GM21619 (cell line): Measurements from ENCODE around the gene NKAIN2.
A peak's percentile ranks its signal among the peaks of the same experiment; 100 is the strongest.
"Not testable (repeated sequence)": the region's sequence is repeated elsewhere in the genome, so short reads cannot be mapped to it uniquely, and the experiment has no call there.

ENCODE experiments used
- ATAC-seq: cut with Tn5 transposase; IDR thresholded peaks from one replicate; pipeline ENCODE4 v1.9.1; 2021; ENCODE audit not compliant: unreplicated experiment

Gene NKAIN2

GRCh38 chr6:124022051-124022450 is 218.4 kb downstream of the NKAIN2 start:
- not testable (repeated sequence) for ATAC-seq

GRCh38 chr6:124022641-124023040 is 219.0 kb downstream of the NKAIN2 start:
- ATAC-seq: no peak

- ATAC-seq: no peak
Observed at GRCh38 chr6:124026694-124027093, 223.0 kb downstream of the NKAIN2 start.

GRCh38 chr6:124027392-124027791 is 223.7 kb downstream of the NKAIN2 start:
- no peak for ATAC-seq

DNA sequence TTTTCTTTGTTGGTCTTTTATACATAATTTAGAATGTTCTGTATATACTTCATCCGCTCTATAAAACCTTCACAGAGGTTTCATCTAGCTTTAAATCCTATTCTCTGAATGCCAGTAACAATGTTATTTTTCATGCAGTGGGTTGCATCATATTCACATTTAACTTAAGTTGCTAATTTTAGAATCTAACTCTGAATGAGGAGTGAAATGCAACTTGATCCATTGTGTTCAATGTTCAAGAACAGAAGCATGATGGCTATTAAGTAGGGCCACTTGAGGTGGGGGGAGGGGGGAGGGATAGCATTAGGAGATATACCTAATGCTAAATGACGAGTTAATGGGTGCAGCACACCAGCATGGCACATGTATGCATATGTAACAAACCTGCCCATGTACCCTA is 224.5 kb downstream of the NKAIN2 start:
- ATAC-seq: no peak

DNA sequence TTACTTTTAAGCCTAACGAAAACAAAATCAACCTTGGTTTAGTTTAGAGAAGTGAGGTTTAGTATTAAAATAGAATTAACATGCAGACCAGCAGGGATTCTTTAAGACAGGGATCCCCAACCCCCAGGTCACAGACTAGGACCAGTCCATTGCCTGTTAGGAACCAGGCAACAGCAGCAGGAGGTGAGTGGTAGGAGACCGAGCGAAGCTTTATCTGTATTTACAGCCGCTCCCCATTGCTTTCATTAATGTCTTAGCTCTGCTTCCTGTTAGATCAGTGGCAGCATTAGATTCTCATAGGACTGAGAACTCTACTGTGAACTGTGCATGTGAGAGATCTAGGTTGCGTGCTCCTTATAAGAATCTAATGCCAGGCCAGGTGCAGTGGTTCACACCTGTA is 225.9 kb downstream of the NKAIN2 start:
- no peak for ATAC-seq

DNA sequence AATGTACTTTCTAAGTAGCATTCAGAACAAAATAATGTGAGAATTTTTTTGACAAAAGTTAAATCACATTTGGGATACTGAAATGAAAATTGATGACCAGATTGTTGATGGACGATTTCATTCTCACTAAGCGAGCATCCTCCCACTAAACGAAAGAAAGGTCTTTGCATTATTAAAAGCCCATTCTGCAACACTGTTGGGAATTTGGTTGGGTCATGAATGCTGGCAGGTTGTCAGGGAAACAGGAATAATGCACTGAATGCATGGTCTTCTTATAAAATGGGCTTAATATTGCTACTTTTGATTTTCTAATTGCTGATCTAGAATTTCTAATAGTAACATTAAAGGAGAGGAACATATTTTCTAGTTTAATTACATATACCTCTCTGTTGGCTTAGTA is 229.8 kb downstream of the NKAIN2 start:
- no peak for ATAC-seq

DNA sequence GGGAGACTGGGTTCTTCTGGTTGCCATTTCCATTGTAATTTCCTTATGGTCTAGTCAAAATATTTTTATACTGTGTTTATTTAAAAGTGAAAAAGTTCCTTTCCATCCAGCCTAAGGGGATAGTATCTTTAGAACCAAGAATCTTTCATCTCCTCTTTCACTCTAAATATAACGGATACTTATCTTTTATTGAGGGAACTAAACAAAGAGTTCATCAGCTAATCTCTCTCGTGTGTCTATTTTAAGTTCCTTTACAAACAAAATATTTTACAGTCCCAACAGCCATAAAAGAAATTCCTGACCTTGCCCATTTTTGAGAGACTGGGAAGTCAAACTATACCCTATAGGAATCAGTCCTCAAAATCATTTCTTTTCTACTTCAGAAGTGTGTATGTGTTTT is 232.7 kb downstream of the NKAIN2 start:
- no peak for ATAC-seq

GRCh38 chr6:124040655-124041054 is 237.0 kb downstream of the NKAIN2 start:
- ATAC-seq: peak; percentile 91

DNA sequence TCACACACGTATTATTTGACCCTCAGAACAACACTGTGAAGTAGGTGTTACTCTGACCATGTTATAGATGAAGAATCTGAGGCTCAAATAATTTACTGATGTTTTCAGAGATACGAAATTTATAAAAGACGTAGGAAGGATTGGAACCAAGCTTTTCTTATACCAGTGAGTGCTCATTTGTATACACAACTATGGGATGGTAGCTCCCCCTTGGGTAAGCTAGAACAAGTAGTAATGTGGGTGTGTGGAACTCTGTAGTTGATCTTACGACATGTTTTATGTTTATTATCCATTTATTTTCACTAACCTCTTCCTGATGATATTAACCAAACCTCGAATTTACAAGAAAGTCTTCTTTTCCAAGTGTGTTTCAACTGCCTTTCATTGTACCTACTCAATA is 248.5 kb downstream of the NKAIN2 start:
- no peak for ATAC-seq

DNA sequence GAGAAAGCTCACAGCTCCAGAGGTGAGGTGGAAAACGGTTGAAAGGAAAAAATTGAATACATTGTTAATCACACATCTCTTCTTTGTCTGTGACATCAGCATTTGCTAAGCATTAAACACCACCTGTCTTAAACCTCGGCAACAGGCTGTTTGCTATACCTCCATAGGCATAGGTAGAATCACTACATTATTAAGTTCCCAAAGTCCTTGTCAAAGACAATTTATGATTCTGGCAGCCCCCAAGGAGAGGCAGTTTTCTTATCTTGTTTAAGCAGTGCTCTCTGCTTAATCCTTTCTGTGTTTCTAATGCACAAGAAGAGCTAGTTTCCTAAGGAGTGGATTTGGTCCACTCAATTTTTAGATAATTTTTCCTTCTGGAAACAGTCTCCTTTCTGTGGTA is 249.7 kb downstream of the NKAIN2 start:
- ATAC-seq: no peak

GRCh38 chr6:124054034-124054433 is 250.4 kb downstream of the NKAIN2 start:
- no peak for ATAC-seq

DNA sequence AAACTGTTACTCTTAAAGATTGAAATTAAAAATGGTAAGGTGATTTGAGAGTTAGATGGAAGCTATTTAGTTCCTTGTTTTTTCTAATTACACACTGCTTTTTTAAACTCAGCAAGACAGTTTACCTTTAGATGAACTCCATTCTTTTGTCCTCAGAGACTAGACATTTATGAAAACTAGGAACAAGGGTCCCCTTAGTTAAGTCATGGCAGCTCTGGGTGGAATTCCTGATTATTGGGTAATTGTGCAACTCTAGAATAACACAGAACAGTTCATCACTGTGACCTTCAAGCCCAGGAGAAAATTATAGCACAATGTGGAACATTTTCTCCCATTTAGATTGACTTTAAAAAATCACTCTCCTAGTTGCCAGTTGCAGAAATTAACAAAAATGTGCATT is 251.7 kb downstream of the NKAIN2 start:
- no peak for ATAC-seq

DNA sequence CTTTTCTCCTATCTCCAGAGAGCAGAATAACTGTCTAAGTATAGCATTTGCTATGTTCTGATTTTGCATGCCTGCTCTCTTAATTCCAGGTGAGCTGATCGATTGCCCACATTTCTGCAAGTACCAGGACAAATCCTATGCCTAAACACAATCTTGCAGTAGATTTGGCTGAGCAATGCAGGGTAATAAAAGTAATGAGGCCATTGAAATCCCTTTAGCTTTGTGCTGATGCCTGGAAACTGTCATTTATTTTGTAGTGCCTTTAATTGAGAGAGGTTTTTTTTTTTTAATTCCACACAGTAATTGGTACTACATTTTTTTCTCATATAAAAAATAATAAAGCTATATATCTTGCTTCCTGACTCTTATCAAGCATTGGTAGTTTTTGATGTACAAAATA is 252.3 kb downstream of the NKAIN2 start:
- no peak for ATAC-seq

GRCh38 chr6:124056407-124057334 is 253.0 kb downstream of the NKAIN2 start:
- ATAC-seq: no peak

- ATAC-seq: no peak
Observed at GRCh38 chr6:124057461-124057860, 253.8 kb downstream of the NKAIN2 start.

GRCh38 chr6:124064317-124065113 is 260.9 kb downstream of the NKAIN2 start:
- no peak for ATAC-seq

DNA sequence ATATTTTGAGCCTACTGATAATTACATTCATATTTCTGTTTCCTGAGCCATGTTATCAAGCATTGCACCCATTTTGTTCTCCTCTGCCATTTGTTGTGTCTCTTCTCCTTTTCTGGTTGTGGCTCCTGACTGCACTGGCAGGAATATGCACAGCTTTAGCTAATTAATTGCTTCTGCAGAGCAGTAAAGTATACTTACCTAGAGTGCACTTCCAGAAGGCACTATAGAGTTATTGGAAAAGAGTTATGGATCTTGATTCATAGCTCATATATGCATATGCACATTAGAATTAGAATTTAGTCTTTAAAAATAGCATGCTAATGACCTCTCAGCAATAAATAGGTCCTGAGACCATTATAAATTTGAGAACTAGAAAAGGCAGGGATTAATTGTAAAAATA is 262.6 kb downstream of the NKAIN2 start:
- no peak for ATAC-seq

DNA sequence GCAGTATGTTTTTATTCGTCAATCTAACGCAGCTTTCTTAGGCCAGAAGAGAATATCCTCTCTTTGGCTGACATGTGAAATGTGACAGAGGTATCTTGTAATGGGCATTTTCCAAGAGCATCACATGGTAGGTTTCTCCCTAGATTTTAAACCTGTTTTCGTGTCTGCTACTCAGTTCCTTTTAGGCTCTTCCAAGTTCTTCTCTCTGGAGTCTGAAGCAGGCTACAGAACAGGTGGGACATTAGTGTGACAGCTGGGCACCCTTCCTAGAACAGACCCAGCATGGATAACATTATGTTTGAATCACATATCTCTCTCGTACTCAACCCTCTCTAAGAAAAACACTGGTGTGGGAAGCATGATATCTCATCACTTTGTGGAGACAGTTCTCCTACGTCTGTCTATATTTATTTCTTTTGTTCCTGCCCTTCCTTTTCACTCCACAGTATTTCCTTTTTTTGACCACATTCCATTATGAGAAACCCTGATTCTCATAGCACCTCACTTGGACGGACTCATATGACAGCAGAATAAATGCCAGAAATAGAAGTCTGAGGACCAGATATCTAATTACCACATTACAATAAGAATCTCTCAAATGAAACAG is 263.4 kb downstream of the NKAIN2 start:
- no peak for ATAC-seq

DNA sequence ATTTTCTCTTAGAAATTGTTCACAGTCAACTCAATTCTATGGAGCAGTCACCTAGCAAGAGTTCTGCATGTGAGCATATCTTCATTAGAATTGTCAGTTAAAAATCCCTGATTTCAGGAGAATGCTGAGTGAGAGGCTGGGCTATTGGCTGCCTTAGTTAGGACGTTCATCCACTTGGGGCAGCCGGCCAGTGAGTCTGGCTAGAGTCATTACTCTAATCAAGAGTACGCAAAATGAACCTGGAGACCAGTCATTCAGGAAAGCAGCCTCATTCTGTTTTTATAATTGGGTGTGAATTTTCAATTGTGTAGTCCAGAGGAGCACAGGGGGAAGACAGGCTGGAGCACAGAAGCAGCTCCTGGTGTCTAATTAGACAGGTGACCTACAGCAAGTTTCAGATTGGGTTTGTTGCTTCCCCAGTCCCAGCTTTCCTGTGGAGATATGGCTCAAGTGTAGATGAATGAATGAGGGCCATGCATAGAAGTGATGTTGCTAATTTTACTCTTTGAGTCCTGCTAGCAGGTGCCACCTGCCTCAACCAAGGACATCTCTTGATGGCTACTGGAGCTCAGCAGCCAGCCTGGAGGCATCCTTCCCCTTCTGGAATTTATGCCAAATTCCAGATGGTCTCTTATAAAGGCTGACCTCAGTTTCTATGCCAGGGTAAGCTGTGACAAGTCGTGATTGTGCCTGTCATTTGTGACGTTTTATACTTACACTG is 265.7 kb downstream of the NKAIN2 start:
- ATAC-seq: no peak

DNA sequence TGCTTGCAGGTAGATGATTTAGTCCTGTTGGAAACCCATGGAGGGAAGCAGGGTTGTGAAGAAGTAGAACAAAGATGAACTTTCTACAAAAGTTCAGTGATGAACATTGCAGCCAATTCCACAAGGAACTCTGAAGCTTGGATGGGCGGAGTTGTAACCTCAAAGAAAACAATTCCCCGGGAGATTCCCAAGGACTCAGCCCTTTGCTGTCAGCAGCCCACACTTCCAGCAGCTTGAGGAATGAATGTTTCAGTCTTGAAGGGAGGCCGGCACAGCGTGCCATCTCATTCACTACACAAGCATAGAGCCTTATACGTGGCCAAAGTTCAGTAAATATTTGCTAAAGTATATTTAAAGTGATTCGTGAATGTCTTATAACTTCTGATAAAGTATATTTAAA is 269.4 kb downstream of the NKAIN2 start:
- no peak for ATAC-seq
